Loucy (cell line): ENCODE results near the gene LOXHD1.

Source experiments
- H2AFZ ChIP-seq: fragments of 200-600 bp; sonication (generic); 2 replicates; pipeline ENCODE4 v1.6.0; 2016; ENCODE audit warnings: antibody characterized with exemption, mild to moderate bottlenecking, low read length, moderate library complexity
- H3F3A ChIP-seq: fragments of 200-600 bp; 2 replicates; pipeline ENCODE4 v1.6.0; 2016; ENCODE audit warnings: antibody characterized with exemption, low read depth, mild to moderate bottlenecking
- H3K27me3 ChIP-seq: fragments of 200-600 bp; sonication (generic); 2 replicates; pipeline ENCODE4 v1.6.1; 2014; ENCODE audit warnings: low read length, mild to moderate bottlenecking; ENCODE audit not compliant: insufficient read depth, poor library complexity, severe bottlenecking
- H3K36me3 ChIP-seq: fragments of 200-600 bp; sonication (generic); 2 replicates; pipeline ENCODE4 v1.6.1; 2016; ENCODE audit warnings: low read length; ENCODE audit not compliant: insufficient read depth
- H3K4me1 ChIP-seq: fragments of 200-600 bp; sonication (generic); 2 replicates; pipeline ENCODE4 v1.5.1; 2014; ENCODE audit warnings: low read length, mild to moderate bottlenecking; ENCODE audit not compliant: insufficient read depth, poor library complexity, severe bottlenecking
- H3K4me2 ChIP-seq: fragments of 200-600 bp; sonication (generic); 2 replicates; pipeline ENCODE4 v1.6.0; 2014; ENCODE audit warnings: antibody characterized with exemption, low read length, low read depth, mild to moderate bottlenecking; ENCODE audit not compliant: poor library complexity, severe bottlenecking
- H3K4me3 ChIP-seq: fragments of 200-600 bp; sonication (generic); 2 replicates; pipeline ENCODE4 v1.5.1; 2014; ENCODE audit warnings: low read length, mild to moderate bottlenecking, mixed read lengths; ENCODE audit not compliant: poor library complexity, severe bottlenecking
- H3K79me2 ChIP-seq: fragments of 200-600 bp; sonication (generic); 2 replicates; pipeline ENCODE4 v1.6.1; 2014; ENCODE audit warnings: low read length; ENCODE audit not compliant: insufficient read depth
- H3K9ac ChIP-seq: fragments of 200-600 bp; sonication (generic); 2 replicates; pipeline ENCODE4 v1.6.0; 2014; ENCODE audit warnings: mild to moderate bottlenecking, low read depth, low read length, moderate library complexity; ENCODE audit not compliant: poor library complexity, severe bottlenecking
- H3K9me2 ChIP-seq: fragments of 200-600 bp; sonication (generic); replicated peaks from 2 replicates; pipeline ENCODE4 v1.6.1; 2016; ENCODE audit warnings: low read depth, low read length, mixed read lengths
- H3K9me3 ChIP-seq: fragments of 200-600 bp; sonication (generic); 2 replicates; pipeline ENCODE4 v1.6.1; 2014; ENCODE audit warnings: mild to moderate bottlenecking, antibody characterized with exemption, low read length, low read depth; ENCODE audit not compliant: insufficient read depth
- H4K20me1 ChIP-seq: fragments of 200-600 bp; sonication (generic); 2 replicates; pipeline ENCODE4 v1.6.0; 2014; ENCODE audit warnings: antibody characterized with exemption, low read length, mild to moderate bottlenecking; ENCODE audit not compliant: insufficient read depth, poor library complexity, severe bottlenecking
- EZH2phosphoT487 ChIP-seq: fragments of 200-600 bp; IDR thresholded peaks from 2 replicates; pipeline ENCODE4 v1.6.1; 2018; ENCODE audit warnings: antibody characterized with exemption, mild to moderate bottlenecking, moderate library complexity, borderline replicate concordance
- TF ChIP-seq, protein P1 (sequence below): fragments of 200-600 bp; sonication (generic); conservative IDR thresholded peaks from 2 replicates; pipeline ENCODE4 v1.5.1; 2014; ENCODE audit warnings: mild to moderate bottlenecking, antibody characterized with exemption, low read length

The LOXHD1 gene

DNA sequence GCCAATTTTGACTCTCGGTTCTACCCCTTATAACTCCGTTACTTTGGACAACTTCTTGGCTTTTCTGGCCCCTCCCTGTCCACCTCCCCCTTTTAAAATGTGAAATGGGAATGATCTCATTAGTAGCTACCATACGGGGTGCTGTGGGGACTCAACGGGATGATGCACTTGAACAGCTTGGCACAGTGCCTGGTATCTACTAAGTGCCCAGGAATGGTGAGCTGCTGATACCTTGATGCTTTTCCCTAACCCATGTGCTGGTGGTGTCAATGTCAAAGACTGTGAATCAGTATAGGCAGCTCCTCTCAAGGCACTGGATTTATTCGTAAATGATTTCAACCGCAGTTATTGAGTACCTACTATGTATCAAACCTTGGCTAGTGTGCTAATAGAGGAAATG lies 204.2 kb downstream of the LOXHD1 start:
- H3K4me1 ChIP-seq = no peaks in the 10 kb centered on the region
- H3K36me3 ChIP-seq = no peaks in the 10 kb centered on the region
- TF ChIP-seq, protein P1, sequence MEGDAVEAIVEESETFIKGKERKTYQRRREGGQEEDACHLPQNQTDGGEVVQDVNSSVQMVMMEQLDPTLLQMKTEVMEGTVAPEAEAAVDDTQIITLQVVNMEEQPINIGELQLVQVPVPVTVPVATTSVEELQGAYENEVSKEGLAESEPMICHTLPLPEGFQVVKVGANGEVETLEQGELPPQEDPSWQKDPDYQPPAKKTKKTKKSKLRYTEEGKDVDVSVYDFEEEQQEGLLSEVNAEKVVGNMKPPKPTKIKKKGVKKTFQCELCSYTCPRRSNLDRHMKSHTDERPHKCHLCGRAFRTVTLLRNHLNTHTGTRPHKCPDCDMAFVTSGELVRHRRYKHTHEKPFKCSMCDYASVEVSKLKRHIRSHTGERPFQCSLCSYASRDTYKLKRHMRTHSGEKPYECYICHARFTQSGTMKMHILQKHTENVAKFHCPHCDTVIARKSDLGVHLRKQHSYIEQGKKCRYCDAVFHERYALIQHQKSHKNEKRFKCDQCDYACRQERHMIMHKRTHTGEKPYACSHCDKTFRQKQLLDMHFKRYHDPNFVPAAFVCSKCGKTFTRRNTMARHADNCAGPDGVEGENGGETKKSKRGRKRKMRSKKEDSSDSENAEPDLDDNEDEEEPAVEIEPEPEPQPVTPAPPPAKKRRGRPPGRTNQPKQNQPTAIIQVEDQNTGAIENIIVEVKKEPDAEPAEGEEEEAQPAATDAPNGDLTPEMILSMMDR = no peak
- no peak for TF ChIP-seq EZH2phosphoT487
- H3K4me2 ChIP-seq = no peak overlapping the region
- no peak overlapping the region for H2AFZ ChIP-seq
- H3K79me2 ChIP-seq = no peaks in the 10 kb centered on the region
- no peak overlapping the region for H3K9ac ChIP-seq
- no peak overlapping the region for H3K4me3 ChIP-seq
- no peaks in the 10 kb centered on the region for H3F3A ChIP-seq
- no peaks in the 10 kb centered on the region for H3K27me3 ChIP-seq
- H4K20me1 ChIP-seq = no peaks in the 10 kb centered on the region
- no peaks in the 10 kb centered on the region for H3K9me2 ChIP-seq
- H3K9me3 ChIP-seq = peaks cover 10% of the 10 kb centered on the region; the same call in 1 of the 2 replicates

DNA sequence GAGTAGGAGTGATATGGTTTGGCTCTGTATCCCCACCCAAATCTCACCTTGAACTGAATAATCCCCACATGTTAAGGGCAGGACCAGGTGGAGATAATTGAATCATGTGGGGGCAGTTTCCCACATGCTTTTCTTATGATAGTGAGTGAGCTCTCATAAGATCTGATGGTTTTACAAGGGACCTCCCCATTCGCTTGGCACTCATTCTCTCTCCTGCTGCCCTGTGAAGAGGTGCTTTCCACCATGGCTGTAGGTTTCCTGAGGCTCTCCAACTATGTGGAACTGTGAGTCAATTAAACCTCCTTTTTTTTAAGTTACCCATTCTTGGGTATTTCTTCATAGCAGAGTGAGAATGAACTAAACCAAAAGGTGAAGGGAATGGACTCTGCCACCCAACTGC lies 207.5 kb downstream of the LOXHD1 start:
- Histone ChIP-seq H3K36me3 (no peaks in the 10 kb centered on the region), H3K27me3 (no peaks in the 10 kb centered on the region), H3K9me2 (no peaks in the 10 kb centered on the region), H3K79me2 (no peaks in the 10 kb centered on the region), H4K20me1 (no peaks in the 10 kb centered on the region), H3F3A (no peaks in the 10 kb centered on the region), H3K9ac (no peak overlapping the region), H3K4me2 (no peak overlapping the region), H3K9me3 (peaks cover 10% of the 10 kb centered on the region; the same call in 1 of the 2 replicates), H2AFZ (no peak overlapping the region), H3K4me3 (no peak overlapping the region), H3K4me1 (no peaks in the 10 kb centered on the region)
- TF ChIP-seq, protein P1 = no peak
- no peak for TF ChIP-seq EZH2phosphoT487

DNA sequence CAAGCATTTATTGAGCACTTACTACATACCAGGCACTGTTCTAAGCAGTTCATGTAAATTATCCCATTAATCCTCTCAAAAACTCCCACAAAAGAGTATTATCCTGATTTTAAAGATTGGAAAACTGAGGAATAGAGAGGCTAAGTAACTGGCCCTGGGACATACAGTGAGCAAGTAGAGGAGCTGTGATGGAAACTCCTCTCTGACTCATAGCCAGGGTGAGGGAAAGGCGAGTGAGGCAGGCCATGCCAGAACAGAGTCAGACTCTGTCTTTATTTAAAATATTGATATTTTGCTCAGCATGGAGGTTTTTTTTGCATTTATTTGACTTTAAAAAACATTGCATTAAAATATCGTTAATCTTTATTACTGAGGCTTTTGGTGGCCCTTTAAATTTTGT lies 208.0 kb downstream of the LOXHD1 start:
- Histone ChIP-seq H2AFZ (no peak overlapping the region), H3K4me2 (no peak overlapping the region), H4K20me1 (no peaks in the 10 kb centered on the region), H3F3A (no peaks in the 10 kb centered on the region), H3K4me1 (no peaks in the 10 kb centered on the region), H3K4me3 (no peak overlapping the region), H3K9ac (no peak overlapping the region), H3K9me3 (peaks cover 10% of the 10 kb centered on the region; the same call in 1 of the 2 replicates), H3K9me2 (no peaks in the 10 kb centered on the region), H3K79me2 (no peaks in the 10 kb centered on the region), H3K27me3 (no peaks in the 10 kb centered on the region), H3K36me3 (no peaks in the 10 kb centered on the region)
- TF ChIP-seq, protein P1 = no peak
- TF ChIP-seq EZH2phosphoT487 = no peak
